NB4 (cell line): ENCODE results near the gene IGSF6.
"Not testable (repeated sequence)": the region's sequence is repeated elsewhere in the genome, so short reads cannot be mapped to it uniquely, and the experiment has no call there.

Source experiments
- DNase-seq: peaks from one replicate; pipeline ENCODE4 v3.0.0; 2010; ENCODE audit warnings: low read depth
- H3K4me3 ChIP-seq: one replicate; pipeline ENCODE4 v1.5.1; 2011; ENCODE audit warnings: mild to moderate bottlenecking, low read depth, low read length, moderate library complexity
- CTCF ChIP-seq: IDR thresholded peaks from one replicate; pipeline ENCODE4 v1.5.1; 2012; ENCODE audit warnings: low read depth, low read length
- MAX ChIP-seq: IDR thresholded peaks from 2 replicates; pipeline ENCODE4 v1.6.1; 2011; ENCODE audit warnings: low read depth, low read length
- MYC ChIP-seq: IDR thresholded peaks from 2 replicates; pipeline ENCODE4 v1.6.1; 2011; ENCODE audit warnings: low read depth, low read length
- POLR2A ChIP-seq: IDR thresholded peaks from 2 replicates; pipeline ENCODE4 v1.6.1; 2011; ENCODE audit warnings: mild to moderate bottlenecking; ENCODE audit not compliant: insufficient read length; ENCODE audit errors: extremely low read depth

IGSF6 gene

GRCh38 chr16:21652453-21652852 lies at the start of gene IGSF6:
IGSF6 (minus strand) TSS chr16:21652608; CDS start chr16:21652598, 10 bp downstream.
- TF ChIP-seq MAX = no peak
- no peak for TF ChIP-seq MYC
- TF ChIP-seq POLR2A = no peak
- TF ChIP-seq CTCF = no peak
- DNase-seq = no peak

DNA sequence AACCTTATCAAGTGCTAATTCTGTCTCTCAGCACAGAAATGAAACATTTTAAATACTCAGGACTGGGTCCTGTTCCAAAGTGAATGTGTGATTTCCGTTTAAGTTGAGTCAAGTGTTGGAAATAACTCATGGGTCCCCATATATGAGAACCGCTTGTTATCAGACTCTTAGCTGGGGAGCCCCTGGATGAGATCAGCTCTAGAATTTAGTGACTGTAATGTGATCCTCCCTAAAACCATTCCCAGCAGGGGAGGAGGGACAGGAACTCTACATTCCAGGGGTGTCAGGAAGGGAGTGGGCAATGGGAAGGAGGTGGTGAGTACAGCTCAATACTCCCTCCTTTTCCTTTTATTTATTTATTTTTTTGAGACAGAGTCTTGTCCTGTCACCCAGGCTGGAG lies 48.9 kb upstream of the IGSF6 start:
- no peak for TF ChIP-seq MYC
- no peak for TF ChIP-seq CTCF
- TF ChIP-seq MAX = no peak
- no peak for TF ChIP-seq POLR2A
- DNase-seq = no peak
- no peak overlapping the region for H3K4me3 ChIP-seq

More at GRCh38 chr16:21652453-21652852, at the start of gene IGSF6:
- no peak within 1 kb of the TSS for H3K4me3 ChIP-seq

DNA sequence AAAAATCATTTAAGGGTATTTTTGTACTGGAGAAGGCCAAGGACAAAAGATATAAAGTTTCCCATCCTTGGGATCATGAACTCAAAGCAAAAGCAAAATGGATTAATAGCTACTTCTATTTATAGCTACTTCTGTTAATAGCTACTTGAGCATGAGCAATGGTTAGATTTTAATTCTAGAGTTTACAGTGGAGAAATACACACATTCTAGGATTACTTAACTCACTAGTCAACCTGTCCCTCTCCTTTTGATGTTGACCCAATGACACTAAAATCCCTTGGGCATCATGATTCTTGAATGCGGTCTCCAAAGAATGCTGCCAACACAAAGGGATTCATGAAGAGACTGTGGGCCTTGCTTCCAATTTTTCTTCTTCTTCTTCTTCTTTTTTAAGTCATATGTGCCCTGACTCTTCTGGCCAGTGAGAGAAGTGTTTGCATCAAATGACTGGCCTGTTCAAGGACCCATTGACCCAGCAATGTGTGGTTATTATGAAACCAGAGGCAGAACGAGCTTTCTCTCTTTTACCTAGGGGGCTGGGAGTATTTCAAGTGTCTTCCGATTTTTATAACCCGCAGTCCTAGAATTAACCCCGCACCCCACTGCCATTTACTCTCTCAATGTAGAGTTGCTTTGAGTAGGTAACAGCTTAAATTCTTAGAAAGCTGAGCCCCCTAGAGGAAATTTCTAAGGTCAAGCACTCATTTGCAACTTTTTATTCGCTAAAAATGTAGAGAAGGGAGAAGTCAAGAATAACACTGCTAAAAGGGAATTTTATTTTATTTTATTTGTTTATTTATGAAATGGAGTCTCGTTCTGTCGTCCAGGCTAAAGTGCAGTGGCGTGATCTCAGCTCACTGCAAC lies 46.0 kb upstream of the IGSF6 start:
- TF ChIP-seq POLR2A (no peak), MYC (no peak), MAX (no peak), CTCF (no peak)
- no peak overlapping the region for H3K4me3 ChIP-seq
- DNase-seq = no peak

- TF ChIP-seq CTCF = no peak
- H3K4me3 ChIP-seq = no peak overlapping the region
- no peak for DNase-seq
Observed at GRCh38 chr16:21697032-21697431, 44.6 kb upstream of the IGSF6 start.

GRCh38 chr16:21694609-21695008 lies 42.2 kb upstream of the IGSF6 start:
- H3K4me3 ChIP-seq = no peak overlapping the region
- TF ChIP-seq POLR2A = no peak
- TF ChIP-seq CTCF = no peak
- TF ChIP-seq MYC = no peak
- TF ChIP-seq MAX = no peak
- no peak for DNase-seq

- not testable (repeated sequence) for DNase-seq, H3K4me3 ChIP-seq
Observed at GRCh38 chr16:21690967-21691366, 38.6 kb upstream of the IGSF6 start.
